A549 (cell line): ENCODE measurements around the gene PTCD3.

Experiments
- CTCF ChIP-seq: fragments of >200 bp; sonication (Bioruptor Twin); formaldehyde crosslinking; IDR thresholded peaks from 3 replicates; pipeline ENCODE4 v1.5.1; 2016
- ELK1 ChIP-seq: fragments of 150-350 bp; IDR thresholded peaks from 2 replicates; pipeline ENCODE4 v1.6.1; 2014; ENCODE audit warnings: low read depth, mild to moderate bottlenecking, low read length
- GATA3 ChIP-seq: IDR thresholded peaks from 2 replicates; pipeline ENCODE4 v1.6.1; 2012; ENCODE audit warnings: borderline replicate concordance
- MAX ChIP-seq: IDR thresholded peaks from 2 replicates; pipeline ENCODE4 v1.6.1; 2012
- PBX3 ChIP-seq: IDR thresholded peaks from 2 replicates; pipeline ENCODE4 v1.6.1; 2012
- POLR2A ChIP-seq: IDR thresholded peaks from 2 replicates; pipeline ENCODE4 v1.6.1; 2012; ENCODE audit warnings: mild to moderate bottlenecking, low read length
- RARB ChIP-seq: fragments of 250-450 bp; sonication (Bioruptor Pico); IDR thresholded peaks from 2 replicates; pipeline ENCODE4 v1.8.0; 2021; ENCODE audit warnings: mild to moderate bottlenecking, moderate library complexity
- REST ChIP-seq: fragments of 200-600 bp; sonication (generic); IDR thresholded peaks from 2 replicates; pipeline ENCODE4 v1.6.1; 2016; ENCODE audit warnings: antibody characterized with exemption, mild to moderate bottlenecking, moderate library complexity

GRCh38 chr2:86087936-86088850 lies 17.8 kb upstream of the PTCD3 start:
- TF ChIP-seq CTCF (peak; percentile 60), PBX3 (no peak), MAX (no peak), ELK1 (no peak), RARB (CRISPR knock-in tag) (no peak), GATA3 (no peak), REST (no peak), POLR2A (no peak)
